GM19395 (cell line): ENCODE measurements around the gene CCDC85C.

Experiments used
- ATAC-seq: cut with Tn5 transposase; IDR thresholded peaks from one replicate; pipeline ENCODE4 v1.9.1; 2021; ENCODE audit warnings: mild to moderate bottlenecking, moderate library complexity; ENCODE audit not compliant: unreplicated experiment

CCDC85C gene

DNA sequence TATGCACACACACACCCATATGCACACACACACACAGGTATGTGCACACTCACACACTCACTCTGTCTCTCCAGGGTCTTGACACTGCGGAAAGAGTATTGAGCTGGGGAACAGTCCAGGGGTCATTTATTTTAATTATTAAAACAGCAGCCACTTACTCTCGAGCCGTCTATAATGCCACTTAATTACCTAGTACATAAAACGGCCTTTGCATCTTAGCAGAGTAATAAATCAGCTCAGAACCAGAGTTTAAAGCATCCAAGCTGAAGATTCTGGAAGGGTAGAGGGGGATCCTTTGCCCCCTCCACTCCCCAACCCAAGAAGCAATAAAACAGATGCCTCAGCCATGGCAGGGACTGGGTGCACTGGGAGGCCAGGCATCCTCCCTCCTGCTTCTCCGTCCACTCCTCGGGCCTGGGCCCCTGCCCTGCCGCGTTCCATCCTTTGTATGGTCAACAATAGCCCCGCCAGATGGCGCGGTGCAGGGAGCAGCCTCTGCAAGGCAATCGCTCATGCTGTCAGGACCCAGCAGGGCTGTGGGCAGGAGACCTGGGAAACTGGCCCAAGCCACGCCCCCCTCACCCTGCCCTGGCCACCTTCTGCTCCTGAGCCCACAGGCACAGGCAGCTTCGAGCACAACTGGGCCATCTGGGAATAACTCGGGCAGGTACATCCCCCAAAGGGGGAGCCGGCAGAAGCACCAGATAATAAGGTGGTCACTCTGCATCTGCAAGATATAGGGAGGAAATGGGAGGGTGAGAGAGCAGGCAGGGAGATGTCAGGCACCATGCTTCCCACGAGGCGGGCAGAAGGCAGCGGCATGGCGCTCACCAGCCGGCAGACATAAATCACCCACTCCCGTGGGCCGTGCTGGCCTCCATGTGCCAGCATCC lies 40.9 kb downstream of the CCDC85C start:
- no peak for ATAC-seq

DNA sequence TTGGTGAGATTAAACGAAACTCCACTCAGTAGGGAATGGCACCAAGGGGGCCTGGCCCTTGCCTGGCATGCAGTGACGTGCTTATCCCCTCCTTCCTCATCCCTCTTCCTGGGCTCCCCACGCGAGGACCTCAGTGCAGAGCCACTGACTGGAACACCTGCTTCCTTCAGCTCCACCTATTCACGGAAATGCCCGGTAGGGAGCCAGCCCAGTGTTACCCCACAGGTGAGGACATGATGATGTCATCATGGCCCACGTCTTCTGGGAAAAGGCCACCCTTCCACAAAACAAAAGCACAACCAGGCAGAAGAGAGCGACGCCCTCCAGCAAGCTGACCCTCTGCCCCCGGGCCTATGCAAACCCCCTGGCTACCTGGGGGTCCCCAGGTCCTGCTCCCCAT lies 42.1 kb downstream of the CCDC85C start:
- no peak for ATAC-seq

DNA sequence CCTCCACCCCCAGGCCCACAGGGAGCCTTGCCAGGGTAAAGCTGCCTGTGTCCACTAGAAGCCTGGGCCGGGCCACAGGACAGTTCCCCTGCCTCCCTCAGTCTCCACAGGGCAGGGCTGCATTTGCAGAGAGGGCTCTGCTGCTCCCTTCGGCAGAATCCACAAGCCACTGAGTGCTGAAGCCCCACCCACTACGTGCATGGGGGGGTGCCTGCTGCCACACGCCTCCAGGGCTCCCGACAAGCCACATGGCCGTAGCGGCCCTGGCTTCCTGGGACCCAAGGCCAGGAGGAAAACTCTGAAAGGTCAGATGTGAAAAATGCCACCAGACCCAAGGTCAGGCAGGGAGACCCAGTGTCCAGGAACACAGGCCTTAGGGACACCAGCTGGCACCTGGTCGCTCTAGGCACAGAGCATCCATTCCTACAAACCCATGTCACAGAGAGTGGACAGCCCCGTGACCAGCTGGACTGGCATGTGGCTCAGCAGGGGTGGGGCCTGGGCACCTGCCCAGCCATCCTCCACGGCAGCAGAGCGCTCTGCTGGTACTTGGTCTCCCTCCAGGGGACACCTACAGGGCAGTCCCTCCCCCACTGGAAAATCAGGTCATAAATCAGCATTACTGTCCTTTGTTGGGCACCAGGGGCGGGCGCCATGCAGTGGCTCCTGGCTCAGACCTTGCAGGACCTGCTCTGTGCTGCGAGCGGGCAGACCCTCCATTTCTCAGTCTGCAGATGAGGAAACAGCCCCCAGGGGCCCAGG lies 42.9 kb downstream of the CCDC85C start:
- no peak for ATAC-seq

DNA sequence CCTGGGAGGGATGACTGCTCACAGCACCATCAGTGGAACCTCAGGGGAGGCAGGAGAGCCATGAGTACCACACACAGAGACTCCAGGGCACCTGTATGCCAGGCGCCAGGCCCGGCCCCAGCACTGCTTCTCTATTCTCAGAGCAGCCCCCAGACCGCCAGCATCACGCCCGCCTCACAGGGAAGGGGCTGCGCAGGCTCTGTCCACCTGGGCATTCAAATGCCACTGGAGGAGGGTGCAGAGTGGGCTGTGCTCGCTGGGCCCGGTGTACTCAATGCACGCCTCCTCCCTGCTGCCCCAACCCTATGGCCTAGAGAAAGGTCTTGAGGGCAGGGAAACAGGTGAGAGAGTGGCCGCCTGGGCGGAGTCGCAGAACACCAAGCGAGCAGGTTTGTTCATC lies 43.6 kb downstream of the CCDC85C start:
- no peak for ATAC-seq

DNA sequence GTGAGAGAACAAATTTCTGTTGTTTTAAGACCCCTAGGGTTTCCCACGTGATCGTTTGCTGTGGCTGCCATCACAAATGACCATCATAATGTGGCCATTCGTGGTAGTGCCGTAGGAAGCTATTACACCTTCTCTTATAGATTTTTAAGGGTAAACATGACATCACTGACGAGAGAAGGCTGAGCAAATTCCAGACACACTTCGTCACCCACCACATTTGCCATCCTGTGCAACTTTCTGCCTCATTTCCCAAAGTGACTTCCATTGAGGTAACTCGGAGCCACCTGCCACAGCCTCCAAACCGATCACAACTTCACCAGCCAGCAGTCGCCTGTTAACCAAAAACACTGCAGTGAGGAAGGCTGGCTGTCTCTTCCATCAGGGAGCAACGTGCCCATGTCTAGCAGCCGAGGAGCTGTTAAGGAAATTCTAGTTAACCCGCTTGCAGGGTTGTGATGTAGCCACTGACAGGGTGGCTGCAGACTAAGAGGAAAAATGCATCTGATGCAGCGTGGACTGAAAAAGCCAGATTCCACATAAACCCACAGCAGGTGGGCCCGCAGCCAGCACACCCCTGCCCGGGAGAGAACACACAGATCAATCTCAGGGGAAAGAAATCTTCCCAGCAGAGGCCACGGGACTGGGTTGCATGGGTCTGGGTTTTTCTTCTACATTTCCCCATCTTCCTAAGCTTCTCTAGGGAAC lies 44.6 kb downstream of the CCDC85C start:
- ATAC-seq, result no peak

DNA sequence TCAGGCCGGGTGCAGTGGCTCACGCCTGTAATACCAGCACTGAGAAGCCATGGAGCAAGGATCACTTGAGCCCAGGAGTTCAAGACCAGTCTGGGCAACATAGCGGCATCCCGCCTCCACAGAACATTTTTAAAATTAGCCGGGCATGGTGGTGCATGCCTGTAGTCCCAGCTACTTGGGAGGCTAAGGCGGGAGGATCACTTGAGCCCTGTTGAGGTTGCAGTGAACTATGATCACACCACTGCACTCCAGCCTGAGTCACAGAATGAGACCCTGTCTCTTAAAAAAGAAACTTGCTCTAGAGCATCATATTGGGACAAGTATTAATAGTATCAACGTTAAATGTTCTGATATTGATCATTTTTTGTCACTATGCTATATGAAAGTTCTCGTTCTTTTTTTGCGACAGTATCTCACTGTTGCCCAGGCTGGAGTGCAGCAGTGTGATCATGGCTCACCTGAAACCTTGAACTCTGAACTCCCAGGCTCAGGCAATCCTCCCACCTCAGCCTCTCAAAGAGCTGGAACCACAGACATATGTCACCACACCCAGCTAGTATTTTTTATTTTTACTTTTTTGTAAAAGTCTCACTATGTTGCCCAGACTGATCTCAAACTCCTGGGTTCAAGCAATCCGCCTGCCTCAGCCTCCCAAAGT lies 47.7 kb downstream of the CCDC85C start:
- ATAC-seq, result no peak

DNA sequence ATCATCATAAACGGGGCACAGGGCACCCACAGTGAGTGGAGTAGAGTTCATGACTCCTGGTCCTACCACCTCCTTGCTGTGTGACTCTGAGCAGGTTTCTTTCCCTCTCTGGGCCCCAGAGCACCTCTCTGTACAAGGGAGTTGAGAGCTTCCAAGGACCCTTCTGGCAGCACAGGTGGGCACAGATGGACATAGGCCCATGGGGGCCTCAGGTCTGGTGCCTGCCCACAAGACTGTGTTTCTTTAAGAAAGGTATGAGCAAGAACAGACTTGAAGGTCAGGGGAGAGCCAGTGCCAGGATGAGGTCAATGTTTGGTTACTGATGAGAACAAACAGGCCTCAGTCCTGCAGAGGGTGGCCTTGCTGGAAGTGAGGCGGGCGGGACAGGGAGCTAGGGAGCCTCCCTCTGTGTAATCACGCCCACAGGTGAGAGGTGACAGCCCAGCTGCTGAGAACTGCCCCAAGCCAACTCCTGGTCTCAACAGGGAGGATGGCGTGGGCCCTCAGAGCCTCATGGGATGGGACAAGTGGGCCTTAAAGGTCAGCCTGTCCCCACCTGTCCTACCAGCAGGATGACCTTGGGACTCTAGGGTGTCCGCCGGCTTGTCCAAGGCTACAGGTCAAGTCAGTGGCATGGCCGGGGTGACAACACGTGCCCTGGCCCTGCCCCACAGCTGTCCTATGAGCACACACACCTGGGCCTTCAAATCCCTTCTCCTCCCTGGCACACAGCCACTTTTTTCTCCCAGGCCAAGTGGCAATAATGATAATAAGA lies 49.1 kb downstream of the CCDC85C start:
- no peak for ATAC-seq

DNA sequence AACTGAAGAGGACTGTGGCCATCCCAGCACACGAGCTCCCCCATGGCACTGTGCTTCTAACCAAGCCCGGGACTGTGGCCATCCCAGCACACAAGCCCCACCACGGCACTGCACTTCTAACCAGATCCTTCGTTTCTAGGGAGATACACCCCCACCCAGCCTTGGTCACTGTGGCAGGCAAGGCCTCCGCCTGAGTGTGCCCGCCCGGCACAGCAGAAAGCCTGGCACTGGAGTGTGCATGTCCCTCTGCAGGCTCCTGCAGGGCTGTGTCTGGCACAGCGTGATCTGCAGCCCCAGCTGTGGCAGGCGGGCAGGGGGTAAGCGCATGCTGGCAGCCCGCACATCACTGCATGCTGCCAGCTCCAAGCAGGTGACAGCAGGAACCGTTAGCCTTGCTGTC lies 49.8 kb downstream of the CCDC85C start:
- ATAC-seq, result no peak

DNA sequence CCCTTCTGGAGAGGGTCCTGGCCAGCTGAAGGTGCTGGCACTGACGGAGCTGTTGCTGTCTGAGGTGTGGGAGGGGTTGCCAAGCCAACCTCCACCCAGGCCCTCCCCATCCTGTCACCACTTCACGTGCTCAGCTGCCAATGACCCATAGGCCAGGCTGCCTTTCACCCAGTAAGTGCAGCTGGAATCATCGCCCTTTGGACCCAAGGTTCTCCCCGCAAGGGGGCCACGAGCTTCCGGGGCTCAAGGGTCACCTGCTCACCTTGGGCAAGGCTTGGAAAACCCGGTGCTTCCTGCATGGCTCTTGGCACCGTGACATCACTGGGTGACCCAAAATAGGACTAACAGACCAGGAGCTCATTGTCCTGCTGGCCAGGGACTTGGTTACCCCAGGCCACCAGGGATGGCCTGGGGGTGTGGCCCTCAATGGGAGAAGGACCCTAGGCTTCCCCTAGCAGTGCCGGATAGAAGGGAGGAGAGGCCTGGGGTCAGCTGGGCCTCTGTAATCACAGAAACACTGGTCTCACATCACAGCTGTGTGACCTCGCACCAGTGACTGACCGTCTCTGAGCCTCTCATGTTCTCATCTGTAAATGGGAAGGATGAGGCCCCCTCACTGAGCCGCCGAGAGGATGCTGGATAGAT lies 51.3 kb downstream of the CCDC85C start:
- ATAC-seq, result no peak

DNA sequence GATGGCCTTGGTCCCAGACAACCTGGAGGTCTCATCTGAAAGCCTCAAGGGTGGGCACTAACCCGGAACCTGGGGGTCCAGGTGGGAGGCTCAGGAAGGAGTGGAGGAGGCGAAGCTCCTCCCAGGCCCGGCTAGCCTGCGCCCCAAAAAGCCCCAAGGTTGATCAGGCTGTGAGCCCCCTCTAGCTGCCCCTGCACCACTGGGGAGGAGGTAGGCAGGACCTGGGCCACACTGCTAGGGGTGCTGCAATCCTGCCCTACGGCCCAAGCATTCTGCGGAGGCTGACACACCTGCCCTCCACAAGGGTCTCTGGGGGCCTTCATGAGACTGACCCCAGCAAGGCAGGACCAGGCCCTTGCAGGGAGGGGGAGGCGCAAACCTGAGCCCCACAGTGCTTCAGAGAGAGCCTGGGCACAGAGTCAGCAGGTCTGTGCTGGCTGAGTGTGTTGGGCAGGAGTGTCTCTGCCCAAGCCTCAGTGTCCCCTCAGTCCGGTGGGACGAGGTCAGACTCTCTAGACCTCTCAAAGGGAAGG lies 51.9 kb downstream of the CCDC85C start:
- no peak for ATAC-seq

DNA sequence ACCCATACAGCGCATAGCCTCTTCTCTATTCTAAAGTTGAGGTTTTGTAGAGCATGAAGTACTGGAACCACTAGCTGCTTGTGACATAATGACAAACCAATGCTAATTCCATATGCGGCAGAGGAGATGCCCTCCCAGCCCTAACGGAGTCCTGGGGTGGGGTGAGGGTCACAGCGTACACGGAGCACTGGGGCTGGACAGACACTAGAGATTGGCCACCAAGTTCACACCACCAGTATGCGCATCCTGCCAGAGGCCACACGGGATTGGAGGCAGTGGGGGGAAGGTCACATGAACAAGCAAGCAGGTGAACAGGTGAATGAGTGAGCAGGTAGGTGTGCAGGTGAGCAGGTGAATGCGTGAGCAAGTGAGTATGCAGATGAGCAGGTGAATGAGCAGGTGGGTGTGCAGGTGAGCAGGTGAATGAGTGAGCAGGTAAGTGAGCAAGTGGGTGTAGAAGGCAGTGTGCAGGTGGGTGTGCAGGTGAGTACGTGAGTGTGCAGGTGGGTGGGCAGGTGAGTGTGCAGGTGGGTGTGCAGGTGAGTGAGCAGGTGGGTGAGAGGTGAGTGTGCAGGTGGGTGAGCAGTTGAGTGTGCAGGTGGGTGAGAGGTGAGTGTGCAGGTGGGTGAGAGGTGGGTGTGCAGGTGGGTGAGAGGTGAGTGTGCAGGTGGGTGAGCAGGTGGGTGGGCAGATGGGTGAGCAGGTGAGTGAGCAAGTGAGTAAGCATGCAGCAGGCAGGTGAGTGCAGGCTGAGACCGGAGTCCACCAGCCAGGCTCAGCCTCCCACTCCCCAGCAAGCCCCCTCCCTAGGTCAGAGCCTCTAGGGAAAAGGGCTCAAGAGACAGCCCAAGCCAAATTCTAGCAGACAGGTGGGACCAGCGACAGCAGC lies 52.7 kb downstream of the CCDC85C start:
- no peak for ATAC-seq

DNA sequence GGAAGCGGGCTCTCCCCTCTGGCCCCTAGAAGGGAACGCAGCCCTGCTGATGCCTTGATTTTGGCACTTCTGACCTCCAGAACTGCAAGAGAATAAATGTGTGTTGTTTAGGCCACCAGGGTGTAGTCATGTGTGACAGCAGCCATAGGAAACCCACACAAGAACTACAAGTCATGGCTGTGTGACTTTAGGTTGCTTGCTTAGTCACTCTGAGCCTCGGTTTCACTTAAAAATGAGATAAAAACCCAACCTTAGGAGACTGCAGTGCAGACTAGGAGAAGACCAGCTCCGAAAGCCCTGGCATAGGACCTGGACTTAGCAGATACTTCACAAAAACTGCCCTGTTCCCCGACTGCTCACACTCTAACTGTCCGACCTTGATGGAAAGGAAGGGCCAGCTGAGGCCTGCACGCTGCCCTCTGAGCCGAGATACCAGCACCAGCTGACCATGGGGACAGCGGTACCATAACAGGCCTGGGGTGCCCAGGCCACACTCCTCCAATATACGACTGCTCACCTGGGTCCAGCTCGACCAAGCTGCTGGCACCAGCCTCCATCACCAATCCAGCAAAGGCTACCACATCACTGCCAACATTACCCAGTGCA lies 53.5 kb downstream of the CCDC85C start:
- no peak for ATAC-seq

DNA sequence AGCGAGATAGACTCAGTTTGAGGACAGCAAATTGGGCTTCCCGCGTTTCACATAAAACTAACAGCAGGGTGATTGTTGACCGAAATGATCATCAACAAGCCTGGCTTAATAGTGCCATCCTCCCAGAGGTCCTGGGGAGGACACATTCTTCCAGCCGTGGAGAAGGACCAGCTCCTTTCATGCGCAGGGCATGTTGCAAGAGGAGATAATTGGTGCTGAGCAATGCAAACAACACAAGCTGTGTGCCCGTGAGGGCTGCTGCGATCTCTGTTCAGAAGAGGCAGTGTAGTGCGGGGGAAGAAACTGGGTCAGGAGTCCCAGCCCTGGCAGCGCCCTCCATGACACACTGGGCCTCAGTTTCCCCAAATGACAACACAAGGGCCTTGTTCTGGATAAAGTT lies 54.3 kb downstream of the CCDC85C start:
- no peak for ATAC-seq

DNA sequence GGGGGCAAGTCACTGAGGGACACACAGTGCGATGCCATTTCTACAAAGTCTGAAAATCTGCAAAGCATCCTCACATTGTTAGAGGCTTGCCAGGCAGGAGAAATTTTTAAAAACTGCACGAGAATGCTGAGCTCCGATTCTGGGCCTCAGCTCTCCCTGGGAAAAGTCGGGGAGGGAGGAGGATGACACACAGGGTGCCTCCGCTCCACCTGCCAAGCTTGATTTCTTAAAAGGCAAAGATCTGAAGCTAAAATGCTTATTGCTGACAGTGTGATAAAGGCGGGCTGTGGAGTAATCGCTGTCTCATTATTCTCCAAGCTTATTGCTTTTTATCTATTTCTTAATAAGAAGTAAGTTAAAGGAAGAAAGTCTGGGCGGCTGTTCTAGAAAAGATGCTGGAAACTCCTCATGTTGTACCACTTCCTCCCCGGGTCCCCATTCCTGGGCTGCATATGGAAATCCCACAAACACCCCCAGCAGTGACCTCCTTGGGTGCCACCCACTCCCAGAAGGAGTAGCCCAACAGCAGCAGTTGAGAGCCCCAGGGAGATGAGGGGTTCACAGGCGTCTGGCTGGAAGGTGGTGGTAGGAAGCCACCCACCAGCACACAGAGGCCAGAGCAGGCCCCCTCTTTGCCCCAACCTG lies 55.0 kb downstream of the CCDC85C start:
- ATAC-seq, result no peak

DNA sequence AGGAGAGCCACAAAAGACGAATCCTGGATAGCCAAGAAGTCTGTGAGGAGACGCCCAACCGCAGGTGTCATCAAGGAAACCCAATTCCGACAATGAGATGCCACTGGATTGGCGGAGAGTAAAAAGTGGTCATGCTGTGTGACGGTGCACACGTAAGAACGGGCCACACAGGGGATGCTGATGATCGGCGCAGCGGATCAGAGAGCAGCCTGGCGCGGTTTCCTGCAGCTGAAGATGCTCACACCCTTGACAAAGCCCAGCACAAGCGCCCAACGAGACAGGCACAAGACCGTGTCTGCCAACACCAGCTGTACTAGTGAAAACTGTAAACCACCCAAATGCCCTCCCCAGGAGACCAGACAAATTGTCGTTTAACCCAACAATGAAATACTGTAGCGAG lies 55.8 kb downstream of the CCDC85C start:
- ATAC-seq, result no peak

DNA sequence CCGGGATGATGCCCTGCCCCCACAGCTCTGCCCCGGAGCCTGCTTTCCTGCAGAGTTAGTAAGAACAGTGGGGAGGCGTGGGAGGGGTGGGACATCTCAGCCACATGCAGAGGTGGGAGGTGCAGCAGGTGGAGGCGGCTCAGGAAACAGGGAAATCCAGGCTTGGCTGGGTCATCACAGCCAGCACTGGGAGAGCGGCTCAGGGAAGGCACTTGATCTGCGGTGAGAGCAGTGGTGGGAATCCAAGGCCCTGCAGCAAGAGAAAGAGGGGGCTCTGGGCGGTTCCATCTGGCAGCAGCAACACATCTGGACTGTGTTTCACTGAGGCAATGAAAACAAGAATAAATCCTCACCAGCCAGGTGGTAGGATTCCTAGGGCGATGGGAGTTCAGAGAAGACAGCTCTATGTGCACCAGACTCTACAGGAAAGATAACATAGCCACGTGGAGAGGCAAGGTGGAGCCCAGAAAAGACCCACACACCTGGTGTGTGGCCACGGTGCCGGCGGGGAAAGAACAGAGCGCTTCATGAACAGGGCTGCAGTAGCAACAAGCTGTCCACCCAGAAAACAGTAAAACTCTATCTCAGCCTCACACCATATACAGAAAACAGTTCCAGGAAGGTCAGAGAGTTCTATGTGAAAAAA lies 57.6 kb downstream of the CCDC85C start:
- ATAC-seq, result no peak

DNA sequence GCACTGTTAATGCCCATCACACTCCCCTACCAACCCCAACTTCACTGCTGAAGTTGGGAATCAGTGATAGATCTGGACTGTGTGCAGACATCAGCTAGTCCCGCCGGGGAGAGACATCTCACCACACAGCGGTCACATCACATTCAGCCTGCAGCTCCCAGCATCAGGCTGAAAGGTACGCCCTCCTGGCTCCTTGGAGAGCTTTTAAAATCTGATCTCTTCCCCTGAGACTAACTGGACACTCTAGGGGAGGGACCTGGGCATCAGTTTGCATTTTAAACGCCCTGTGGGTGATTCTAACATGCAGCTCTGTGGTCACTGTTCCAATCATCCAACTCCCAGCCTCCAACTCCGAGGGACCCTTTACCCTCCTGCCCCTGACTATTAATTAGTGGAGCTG lies 58.4 kb downstream of the CCDC85C start:
- no peak for ATAC-seq
